GM19463 (cell line): ENCODE measurements around the gene ACAN.

Experiments
- ATAC-seq: cut with Tn5 transposase; IDR thresholded peaks from one replicate; pipeline ENCODE4 v1.9.1; 2021; ENCODE audit warnings: mild to moderate bottlenecking, moderate library complexity; ENCODE audit not compliant: unreplicated experiment

The ACAN gene

DNA sequence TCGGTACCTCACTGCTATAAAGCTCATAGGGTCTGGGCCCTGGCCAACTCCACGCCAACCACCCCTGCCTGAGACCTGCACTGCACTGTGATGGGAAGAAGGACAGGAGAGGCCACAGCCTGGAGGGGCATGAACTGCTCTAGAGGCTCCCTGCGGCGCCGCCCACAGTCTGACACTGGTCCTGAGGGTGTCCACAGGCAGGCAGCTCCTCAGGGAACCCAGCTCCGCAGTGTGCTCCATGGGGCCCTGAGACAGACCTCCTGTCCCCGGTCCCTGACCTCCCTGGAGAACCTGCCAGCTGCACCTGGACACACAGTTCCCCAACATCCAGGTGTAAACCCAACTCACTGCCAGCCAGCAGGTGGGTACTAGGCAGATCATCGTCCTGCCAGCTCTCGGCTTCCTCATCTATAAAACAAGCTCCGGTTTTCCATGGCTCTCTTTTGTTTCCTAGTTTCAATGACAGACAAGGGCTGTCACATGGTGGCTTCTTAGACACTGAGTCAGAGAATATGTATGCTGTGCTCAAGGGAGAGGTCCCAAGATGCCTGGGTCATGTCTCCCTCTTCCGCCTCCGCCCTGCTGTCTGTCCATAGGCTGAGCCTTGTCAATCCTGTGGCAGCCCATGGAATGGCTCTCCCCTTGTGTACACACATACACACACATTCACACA, 97.2 kb downstream of the ACAN start:
- no peak for ATAC-seq

DNA sequence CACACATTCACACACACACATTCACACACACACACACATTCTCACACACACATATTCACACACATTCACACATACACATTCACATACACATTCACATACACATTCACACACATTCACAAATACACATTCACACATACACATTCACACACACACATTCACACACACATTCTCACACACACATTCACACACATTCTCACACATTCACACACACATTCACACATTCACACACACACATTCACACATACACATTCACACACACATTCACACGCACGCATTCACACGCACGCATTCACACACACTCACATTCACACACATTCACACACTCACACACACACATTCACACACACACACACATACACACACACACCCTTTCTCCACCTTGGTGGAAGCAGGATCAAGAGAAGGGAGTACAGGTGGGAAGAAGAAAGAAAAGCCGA, 97.8 kb downstream of the ACAN start:
- no peak for ATAC-seq

DNA sequence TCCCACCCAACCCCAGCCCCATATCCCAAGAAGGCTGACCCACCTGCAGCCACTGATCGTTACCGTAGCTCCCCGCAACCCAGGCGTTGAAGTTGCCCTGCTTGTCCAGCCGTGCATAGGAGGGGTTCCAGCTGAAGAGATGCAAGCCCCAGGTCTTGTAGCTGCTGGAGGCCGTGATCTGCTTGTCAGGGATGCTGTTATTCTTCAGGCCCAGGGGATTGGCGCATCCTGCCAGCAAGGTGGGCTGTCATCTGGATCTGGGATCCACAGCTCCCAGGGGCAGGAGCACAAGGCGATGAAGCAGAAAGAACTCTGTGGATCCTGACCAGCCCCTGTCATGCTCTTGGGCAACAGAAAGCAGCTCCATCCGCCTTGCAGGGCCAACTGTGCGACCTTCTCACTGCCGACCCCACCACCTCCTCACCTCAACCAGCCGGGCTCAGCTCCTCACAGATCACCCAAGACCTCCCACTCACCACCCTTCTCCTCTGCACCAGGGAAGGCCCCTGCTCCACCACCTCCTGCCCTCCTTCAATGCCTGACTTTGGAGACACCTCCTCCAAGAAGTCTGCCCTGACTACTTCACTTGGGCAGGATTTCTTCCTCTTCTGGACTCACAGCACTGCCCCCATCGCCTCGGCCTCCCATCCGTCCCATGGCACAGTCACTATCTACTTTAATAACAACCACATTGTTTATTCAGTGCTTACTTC, 98.4 kb downstream of the ACAN start:
- no peak for ATAC-seq

DNA sequence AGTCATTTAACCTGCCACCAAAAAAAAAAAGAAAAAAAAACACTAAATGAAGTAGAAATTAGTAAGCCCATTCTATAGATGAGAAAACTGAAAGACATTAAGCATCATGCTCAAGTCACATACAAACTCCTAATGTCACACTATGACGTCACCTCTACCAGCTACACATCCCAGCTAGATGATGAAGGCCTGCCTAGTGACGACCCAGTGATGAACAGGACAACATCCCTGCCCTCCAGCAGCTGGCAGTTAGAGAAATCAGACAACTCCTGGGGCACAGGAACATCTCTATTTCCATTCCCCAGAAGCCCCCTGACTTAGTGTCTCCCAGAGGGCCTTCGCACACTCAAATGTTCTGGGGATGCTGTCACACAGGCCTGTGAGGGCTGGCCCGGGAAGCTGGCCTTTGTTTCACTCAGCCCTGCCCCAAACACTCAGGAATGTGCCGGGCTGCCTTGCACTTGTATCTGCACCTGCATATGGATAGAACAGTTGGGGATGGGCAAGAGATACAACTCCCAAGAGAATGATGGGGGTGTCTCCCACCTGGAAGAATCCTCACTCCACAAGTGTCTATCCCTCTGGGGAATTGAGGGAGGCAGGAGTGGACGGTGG, 99.1 kb downstream of the ACAN start:
- ATAC-seq = no peak

DNA sequence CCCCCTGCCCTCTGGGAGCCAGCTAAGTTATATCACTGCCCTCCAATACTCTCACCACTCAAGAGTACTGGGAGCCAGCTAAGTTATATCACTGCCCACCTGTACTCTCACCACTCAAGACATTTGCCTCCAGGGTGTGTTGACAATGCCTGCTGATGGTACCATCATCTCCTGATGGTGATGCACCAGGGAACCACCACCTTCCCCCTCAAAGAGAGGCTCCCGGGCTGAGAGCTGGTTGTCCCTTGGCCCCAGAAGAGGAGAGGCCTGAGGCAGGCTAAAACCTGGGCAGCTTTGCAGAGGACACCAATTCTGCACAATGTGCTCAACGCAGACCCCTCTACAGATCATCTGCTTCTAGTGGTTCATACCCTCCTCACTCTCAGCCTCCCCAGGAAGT, 99.6 kb downstream of the ACAN start:
- no peak for ATAC-seq

DNA sequence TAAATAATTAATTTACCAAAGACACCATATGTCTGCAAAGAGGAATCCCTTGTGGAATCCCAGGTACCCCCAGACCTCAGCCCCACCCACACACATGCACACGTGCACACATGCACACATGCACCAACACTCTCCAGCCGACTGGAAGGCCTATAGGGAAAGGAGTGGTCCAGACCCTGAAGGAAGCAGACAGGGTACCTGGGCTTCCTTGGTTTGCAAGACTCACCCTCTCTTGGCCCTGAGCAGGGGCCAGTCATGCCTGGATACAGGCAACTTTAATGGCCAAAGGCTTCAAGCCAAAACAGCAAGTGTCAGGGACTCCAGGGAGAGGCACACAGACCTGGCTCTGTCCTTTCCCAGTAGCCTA, 101.0 kb downstream of the ACAN start:
- ATAC-seq = no peak

DNA sequence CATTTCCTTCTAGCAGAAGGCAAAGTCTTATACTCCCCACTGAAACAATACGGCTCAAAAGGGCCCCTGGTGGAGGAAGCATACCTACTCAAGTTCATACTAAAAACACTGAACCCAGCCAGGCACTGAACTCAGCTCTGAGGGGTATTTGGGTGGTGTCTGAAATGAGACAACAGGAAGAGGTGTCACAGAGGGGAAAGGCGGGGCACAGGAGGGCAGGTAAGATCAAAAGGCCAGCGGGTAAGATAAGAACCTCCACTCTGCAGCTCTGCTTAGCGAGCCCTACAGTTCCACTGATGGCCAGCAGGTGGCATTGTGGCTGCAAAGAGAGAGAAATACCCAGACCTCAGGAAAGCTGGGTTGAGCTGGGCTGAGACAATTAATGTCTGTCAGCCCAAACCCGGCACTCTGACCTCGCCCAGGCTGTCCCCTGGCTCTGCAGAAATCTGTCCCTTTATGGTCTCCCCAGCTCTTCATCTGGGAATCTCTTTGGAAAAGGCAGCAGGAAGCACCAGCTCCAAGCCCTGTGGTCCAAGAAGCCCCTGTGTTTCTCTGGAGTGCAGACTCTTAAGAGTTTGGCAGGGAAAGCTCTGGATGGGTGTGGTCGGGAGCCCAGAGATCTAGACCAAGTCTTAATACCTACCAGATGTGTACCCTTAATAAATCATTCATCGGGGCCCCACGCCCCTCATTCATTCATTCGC, 101.5 kb downstream of the ACAN start:
- ATAC-seq = peak; percentile 90

DNA sequence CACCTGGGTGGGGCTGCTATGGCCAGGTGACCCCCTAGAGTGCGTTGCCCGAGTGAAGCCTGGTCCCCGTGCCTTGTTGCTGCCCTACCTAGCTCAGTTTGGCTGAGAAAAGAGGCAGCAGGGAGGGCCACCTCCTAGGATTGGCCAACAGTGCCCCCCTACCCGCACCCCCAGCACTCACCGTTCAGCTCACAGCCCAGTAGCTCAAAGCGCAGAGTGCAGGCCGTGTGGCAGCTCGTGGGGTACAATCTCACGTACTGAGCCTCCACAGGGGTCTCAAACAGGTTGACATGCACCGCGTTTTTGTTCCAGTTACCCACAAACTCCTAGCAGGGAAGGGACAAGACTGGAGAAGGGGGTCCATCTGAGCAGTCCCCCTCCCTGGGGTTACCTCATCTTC, 102.3 kb downstream of the ACAN start:
- no peak for ATAC-seq

DNA sequence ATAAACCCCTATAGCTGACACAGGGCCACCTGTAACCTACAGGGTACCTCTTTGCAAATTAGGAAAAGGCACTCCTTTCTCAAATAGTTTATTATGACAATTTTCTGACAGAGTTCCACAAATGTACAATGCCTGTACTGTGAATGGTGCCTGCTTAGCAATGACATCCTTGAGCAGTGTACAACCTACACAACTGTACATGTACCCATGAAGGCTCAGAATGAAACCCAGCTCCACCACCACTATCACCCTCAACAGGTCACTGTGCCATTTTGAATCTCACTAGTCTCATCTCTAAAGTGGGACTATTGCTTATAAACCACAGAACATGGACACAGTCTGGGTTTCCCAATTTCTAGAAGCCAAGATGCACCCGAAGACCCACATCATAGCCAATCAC, 102.9 kb downstream of the ACAN start:
- no peak for ATAC-seq

DNA sequence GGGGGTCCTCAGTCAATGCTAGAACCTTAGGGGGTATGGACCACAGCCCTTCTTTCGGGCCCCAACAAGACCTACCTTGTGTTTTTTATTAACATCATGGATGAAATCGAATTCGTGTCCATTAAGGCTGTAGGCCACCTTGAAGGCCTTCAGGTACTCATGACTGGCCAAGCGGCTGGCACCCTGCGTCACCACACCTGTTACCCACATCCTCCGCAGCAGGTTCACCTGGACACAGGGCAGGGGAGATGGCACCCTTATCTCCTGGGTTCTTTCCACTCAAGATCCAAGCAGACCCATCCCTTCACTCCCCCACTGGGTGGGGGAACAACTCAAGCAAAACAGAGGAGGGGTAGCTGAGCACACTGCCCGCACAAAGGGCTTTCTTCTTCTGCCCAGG, 103.3 kb downstream of the ACAN start:
- no peak for ATAC-seq

DNA sequence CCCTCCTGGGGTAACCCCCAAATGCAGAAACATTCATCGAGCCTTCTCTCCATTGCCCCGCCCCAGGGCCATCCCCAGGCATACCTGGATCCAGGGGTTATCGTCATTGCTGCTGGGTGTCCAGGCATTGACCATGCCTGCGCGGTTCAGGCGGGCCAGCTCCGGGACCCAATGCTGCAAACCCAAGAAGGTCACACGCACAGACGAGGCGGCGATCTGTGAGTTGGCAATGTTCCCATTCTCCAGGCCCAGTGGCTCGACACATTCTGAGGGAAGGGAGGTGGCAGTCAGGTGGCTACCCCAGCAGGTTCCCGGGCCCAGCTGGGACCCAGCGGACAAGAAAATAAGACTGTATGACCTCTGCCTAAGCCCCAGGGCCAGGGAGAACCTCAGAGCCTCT, 103.9 kb downstream of the ACAN start:
- no peak for ATAC-seq

DNA sequence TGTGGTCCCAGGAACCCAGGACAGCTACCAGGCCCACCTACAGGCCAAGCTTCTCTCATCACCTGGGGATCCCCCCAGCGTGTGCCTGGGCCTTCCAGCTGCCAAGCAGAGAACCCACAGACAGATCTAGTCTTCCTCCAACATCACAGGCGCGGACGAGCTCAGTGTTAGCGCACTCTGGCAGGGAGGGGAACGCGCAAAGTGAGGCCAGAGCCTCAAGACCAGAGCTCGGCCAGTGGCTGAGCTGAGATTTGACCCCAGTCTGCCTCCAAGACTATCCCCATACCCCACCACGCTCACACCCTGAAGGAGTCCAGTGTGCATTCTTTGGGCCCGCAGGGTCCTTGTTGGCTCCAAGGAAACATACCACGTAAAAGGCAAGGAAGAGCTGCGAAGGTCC, 104.9 kb downstream of the ACAN start:
- no peak for ATAC-seq

DNA sequence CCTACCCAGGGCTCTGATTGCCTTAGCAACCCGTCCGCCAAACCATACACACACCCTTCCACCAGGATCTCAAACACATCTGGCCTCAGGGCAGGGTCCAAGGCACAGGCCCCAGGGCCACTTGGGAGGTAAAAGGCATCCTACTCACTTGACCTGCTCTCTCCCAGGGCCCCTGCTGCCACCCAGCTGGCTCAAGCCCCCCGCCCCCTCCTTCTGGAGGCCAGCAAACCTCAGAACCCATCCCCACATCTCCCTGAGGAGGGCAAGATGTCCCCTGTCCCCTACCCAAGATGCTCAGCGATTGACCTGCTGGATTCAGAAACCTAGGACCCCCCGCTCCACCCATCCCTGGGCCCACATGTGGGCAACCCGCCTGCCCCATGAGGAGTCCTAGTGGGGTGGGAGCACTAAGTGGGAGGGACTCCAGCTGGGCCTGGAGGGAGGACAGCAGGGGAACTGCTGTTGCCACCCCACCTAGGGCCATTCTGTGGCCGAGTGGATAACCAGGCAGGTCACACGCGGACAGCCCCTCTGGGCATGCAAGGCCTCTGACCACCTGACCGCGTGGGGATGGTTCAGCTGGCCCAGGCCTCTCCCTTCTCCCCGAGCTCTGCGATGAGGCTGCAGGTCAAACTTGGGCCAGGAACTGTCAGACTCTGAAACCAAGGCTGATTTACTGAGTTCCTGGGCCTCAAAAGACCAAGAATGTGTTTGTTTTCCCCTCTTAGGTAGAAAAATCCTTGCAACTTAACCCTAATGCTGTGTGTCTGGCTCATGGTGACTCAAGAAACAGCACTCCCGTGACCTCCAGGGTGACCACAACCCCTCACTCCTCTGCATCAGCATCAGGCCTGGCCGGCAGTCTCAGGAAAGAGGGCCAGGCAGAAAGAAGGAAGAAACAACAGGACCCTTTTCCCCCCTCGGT, 105.7 kb downstream of the ACAN start:
- ATAC-seq = no peak

DNA sequence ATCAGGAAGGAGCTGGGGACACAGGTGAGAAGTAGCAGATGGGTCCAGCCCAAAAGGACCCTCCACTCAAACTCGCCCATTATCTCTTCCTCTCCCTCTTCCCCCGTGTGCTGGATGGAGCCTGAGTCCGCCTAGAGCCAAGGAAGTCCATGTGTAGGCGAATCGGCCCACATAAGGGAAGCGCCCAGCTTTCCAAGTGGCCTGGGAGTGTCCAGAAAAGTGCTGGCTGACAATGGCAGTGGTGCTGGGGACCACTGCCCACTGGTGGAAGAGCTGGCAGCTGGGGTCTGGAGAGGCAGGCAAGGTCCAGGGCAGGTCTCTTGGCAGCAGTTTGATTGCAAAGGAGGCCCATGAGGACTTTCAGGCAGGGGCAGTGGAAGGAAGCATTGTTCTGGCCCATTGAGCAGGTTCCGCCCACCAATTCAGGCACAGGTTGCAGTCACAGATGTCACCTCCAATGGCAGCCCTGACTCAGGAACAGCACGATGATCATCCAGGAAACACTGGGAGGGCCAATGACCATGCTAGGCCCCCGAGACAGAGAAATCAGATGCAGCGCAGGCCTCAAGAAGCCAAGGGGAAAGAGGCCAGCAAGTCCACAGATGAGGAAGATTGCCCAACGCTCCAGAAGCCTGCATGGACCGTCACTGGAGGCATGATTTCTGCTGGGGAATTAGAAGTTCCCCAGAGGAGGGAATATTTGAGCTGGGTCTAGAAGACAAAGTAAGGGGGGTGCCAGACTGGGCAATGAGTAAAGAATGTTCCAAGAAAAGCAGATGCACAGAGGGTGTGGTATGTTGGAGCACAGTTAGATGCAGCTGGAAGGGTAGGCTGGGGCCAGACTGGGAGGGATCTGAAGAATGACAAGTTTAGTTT, 107.0 kb downstream of the ACAN start:
- ATAC-seq = no peak

DNA sequence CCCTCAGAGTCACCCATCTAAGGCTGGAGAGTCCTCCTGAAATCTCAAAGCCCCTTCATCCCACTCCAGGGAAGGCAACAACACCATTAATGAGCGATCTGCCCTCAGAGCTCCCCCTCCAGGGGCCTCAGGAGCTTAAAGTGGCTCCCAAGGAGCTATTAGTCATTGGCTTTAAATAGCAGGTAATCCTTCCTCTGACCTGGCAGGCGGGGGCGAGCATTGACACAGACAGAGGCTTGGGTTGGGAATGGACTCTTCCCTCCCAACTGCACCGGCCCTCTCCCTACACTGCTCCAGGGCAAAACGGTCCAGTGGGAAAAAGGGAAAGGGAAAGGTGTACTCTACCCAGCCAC, 108.5 kb downstream of the ACAN start:
- no peak for ATAC-seq

DNA sequence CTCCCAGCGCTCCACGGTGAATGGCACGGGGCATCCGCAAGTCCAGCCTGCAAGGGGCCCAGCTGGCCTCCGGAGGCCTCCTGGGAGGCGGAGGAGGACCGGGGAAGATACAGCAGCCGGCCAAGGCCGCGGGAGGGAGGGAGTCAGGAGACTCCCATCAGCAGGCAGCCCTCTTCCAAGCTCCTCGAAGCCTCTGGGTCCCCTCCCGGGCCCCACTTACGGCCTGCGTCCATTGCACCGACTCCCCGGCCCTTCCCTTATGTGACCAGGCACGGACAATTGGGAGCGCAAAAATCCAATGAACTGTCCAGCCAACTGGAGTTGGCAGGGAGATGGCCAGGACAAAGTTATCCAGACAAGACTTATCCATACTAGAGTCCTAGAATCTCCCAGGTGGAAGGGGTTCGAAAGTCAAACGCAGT, 109.3 kb downstream of the ACAN start:
- ATAC-seq = no peak

DNA sequence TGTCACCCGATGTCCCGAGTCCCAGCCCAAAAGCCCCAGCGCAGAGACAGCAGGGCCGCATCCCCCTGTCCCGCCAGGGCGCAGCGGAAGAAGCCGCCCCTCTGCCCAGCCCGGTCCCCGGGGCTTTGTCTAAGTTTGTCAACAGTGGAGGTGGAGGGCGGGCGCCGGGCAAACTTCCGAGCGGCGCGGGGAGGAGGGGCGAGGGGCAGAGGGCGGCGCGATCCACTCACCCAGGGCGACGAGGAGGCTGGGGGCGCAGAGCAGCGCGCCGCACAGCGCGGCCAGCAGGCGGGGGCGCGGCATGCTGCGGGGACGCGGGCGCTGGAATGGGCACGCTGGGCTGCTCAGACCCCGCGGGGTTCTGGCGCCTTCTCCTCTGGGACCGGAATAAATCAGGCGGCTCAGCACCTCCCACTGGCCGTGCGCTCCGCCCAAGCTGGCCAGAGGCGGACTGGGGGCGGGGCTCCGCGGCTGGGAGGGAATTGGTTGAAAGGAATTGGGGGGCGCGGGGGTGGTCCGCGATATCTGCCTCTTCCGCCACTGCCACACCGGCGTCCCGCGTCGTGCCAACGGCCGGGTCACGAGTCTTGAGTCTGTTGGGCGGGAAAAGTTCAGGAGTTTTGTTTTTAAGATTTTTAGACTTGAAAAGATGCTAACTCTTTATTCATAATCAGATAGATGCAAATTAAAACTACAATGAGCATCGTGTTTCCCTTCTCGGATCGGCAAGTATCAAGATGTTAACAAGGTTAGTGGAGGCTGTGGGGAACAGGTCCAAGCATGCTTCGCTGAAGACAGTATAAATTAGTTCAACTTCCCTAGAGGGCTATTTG, 110.0 kb downstream of the ACAN start, which contains the start of gene MFGE8:
Gene MFGE8 (minus strand): TSS at position 363 of the 833 bp plus-strand sequence. CDS start 60 bp downstream, at position 303.
- ATAC-seq = peak; percentile 83

DNA sequence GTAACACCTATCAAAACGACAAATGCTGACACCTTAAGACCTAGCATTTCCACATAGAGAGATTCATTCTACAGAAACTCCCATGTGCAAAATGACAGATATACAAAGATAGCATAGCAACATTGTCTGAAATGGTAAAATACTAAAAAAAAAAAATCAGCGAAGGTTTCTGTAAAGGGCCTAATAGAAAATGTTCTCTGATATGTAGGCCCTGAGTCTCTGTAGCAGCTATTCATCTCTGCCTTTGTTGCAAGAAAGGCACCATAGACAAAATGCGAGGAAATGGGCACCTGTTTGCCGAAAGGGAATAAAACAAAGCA, 110.6 kb downstream of the ACAN start:
- ATAC-seq = no peak

DNA sequence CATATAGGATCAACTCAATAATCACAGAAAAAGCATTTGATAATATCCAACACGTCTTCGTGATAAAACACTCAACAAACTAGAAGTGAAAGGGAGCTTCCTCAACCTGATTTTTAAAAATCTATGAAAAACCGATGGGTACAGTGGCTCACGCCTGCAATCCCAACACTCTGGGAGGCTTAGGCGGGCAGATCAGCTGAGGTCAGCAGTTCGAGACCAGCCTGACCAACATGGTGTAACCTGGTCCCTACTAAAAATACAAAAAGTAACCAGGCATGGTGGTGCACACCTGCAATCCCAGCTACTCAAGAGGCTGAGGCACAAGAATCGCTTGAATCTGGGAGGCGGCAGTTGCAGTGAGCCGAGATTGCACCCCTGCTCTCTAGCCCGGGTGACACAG, 112.1 kb downstream of the ACAN start:
- no peak for ATAC-seq
